Sigmoid colon (tissue), 4 donors: ENCODE results near the gene ODAD3.

Source experiments
- POLR2AphosphoS5 ChIP-seq, 4 donors: sonication (generic); formaldehyde crosslinking; IDR thresholded peaks; one replicate each; pipeline ENCODE4 v1.6.1; 2017; ENCODE audit warnings: antibody characterized with exemption in 4 of 4
- TF ChIP-seq, protein P1 (sequence below), 4 experiments: fragments of 450-650 bp in 3 of 4; fragments of 200-600 bp in 1 of 4; IDR thresholded peaks; one replicate each; pipeline ENCODE4 v1.5.1; 2016 to 2019; ENCODE audit warnings: antibody characterized with exemption in 4 of 4, mild to moderate bottlenecking in 3 of 4, moderate library complexity in 2 of 4

- TF ChIP-seq, protein P1, sequence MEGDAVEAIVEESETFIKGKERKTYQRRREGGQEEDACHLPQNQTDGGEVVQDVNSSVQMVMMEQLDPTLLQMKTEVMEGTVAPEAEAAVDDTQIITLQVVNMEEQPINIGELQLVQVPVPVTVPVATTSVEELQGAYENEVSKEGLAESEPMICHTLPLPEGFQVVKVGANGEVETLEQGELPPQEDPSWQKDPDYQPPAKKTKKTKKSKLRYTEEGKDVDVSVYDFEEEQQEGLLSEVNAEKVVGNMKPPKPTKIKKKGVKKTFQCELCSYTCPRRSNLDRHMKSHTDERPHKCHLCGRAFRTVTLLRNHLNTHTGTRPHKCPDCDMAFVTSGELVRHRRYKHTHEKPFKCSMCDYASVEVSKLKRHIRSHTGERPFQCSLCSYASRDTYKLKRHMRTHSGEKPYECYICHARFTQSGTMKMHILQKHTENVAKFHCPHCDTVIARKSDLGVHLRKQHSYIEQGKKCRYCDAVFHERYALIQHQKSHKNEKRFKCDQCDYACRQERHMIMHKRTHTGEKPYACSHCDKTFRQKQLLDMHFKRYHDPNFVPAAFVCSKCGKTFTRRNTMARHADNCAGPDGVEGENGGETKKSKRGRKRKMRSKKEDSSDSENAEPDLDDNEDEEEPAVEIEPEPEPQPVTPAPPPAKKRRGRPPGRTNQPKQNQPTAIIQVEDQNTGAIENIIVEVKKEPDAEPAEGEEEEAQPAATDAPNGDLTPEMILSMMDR (IDR thresholded peaks at IDR 0.05), result no peak
- no peak for TF ChIP-seq POLR2AphosphoS5 (IDR thresholded peaks at IDR 0.05)
These were observed 16.5 kb upstream of the ODAD3 start for GRCh38 chr19:11451327-11451870.
